Breast epithelium (tissue), 3 donors: ENCODE measurements around the gene APLF.
"Not testable (repeated sequence)": the region's sequence is repeated elsewhere in the genome, so short reads cannot be mapped to it uniquely, and the experiment has no call there.

Experiments
- POLR2A ChIP-seq: fragments of 450-650 bp; IDR thresholded peaks from one replicate; pipeline ENCODE4 v1.6.1; 2016; ENCODE audit warnings: antibody characterized with exemption, mild to moderate bottlenecking, moderate library complexity
- POLR2AphosphoS5 ChIP-seq, 3 donors: sonication (generic); formaldehyde crosslinking; IDR thresholded peaks; one replicate each; pipeline ENCODE4 v1.6.1; 2017; ENCODE audit warnings: antibody characterized with exemption in 3 of 3
- TF ChIP-seq, protein P1 (sequence below), 3 donors: fragments of 450-650 bp; IDR thresholded peaks; one replicate each; pipeline ENCODE4 v1.5.1; 2016 to 2017; ENCODE audit warnings: antibody characterized with exemption in 3 of 3, mild to moderate bottlenecking in 3 of 3, moderate library complexity in 3 of 3

DNA sequence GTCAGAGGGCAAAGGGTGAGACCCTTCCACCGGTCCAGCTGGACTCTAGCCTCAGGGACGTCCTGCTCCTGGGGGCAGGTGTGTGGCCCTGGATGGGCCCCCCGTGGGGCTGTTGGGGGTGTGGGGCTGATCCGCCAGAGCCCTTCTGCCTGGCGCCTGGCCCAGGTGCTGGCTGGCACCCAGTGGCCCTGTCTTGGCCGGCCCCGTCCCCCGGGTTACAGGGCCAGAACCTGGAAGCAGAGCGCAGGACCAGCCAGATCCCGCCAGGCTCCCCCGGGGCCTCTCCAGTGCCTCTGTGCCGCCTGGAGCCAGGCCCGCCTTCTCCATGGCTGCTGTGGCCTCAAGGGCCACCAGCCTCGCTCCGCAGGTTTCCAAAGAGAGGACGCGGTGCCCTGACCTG lies 62.3 kb downstream of the APLF start:
- TF ChIP-seq, protein P1, sequence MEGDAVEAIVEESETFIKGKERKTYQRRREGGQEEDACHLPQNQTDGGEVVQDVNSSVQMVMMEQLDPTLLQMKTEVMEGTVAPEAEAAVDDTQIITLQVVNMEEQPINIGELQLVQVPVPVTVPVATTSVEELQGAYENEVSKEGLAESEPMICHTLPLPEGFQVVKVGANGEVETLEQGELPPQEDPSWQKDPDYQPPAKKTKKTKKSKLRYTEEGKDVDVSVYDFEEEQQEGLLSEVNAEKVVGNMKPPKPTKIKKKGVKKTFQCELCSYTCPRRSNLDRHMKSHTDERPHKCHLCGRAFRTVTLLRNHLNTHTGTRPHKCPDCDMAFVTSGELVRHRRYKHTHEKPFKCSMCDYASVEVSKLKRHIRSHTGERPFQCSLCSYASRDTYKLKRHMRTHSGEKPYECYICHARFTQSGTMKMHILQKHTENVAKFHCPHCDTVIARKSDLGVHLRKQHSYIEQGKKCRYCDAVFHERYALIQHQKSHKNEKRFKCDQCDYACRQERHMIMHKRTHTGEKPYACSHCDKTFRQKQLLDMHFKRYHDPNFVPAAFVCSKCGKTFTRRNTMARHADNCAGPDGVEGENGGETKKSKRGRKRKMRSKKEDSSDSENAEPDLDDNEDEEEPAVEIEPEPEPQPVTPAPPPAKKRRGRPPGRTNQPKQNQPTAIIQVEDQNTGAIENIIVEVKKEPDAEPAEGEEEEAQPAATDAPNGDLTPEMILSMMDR (IDR thresholded peaks at IDR 0.05): not testable (repeated sequence)
- TF ChIP-seq POLR2AphosphoS5 (IDR thresholded peaks at IDR 0.05); POLR2A: not testable (repeated sequence)
